HG03432 (cell line): ENCODE data around the gene IRF2BPL.

Experiments
- ATAC-seq: cut with Tn5 transposase; IDR thresholded peaks from one replicate; pipeline ENCODE4 v1.9.1; 2021; ENCODE audit warnings: mild to moderate bottlenecking, moderate library complexity; ENCODE audit not compliant: unreplicated experiment

IRF2BPL gene

DNA sequence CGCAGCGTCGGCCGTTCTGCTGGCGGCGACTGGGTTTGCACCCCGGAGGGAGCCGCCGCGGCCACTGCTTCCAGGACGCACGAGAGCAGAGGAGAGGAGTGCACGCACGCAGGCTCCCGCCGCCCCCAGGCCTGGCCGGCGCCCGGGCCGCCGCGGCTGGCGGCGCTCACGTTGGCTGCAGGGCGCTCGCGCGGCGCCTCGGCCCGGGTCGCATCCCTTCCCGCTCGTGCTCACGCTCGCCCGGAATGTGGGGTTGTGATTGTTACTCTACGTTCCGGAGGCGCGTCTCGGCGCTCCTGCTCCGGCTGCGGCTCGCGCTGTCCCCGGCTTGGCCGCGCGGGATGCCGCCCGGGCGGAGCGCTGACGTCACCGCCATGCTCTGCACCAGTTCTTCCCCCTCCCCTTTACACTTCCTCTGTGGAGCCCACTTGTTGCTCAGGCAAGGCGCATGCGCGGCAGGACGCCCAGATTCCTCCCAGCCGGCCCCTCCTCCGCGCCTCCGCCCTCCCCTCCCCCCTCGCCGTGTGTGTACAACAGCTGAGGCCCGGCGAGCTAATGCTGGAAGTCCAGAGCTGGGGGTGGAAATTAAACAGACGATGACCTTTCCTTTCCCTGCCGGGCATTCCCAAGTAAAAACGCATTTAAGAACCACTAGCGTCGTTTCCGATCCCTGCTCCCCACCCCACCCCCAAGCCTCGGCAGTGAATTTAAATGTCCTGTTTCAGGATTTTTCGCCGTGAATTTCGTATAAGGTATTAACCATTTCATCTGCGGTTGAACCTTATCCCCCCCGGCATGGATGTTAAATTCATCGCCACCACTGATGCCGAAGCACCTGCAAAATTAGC, at the start of gene IRF2BPL:
Gene IRF2BPL (minus strand): TSS at position 325 of the 848 bp plus-strand sequence. CDS start 916 bp downstream, outside the sequence.
- peak; percentile 77 for ATAC-seq

DNA sequence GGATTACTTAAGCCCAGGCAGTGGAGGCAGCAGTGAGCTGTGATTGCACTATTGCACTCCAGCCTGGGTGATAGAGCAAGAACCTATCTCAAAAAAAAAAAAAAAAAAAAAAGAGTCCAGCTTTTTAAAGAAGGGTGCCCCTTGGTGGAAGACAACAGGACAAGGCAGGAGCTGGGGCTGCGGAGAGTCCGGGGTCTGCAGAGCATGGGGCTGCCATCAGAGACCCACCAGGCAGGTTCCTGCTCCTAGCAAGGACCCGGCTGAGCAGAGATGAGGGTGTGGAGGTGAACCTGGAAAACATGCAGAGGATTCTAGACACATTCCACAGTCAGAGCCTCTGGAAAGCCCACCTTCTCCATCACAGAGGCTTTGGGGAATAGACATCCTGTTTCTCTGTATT, 48.5 kb upstream of the IRF2BPL start:
- ATAC-seq, result no peak

DNA sequence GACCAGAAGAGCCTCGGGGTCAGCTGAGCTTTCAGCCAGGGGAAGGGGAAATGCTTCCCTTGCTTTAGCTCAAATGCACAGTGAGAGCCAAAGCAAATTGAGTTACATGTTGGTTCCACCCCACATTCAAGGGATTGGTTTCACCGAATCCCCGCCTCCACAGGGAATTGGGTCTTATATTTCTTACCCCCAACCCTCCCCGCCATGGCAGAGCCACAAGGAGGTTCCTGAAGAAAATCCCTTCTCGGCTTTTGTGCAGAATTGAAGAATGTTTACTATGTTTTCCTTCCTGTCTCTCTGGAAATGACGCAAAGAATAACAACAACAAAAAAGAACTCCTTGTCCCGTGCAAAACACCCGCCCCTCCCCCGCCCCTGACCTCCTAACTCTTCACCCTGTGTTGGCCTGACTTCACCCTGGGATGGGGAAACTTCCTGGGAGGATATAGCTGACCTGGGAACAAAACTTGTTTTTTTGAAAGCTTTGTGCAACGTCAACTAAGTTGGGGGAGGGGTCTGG, 47.7 kb upstream of the IRF2BPL start:
- no peak for ATAC-seq

DNA sequence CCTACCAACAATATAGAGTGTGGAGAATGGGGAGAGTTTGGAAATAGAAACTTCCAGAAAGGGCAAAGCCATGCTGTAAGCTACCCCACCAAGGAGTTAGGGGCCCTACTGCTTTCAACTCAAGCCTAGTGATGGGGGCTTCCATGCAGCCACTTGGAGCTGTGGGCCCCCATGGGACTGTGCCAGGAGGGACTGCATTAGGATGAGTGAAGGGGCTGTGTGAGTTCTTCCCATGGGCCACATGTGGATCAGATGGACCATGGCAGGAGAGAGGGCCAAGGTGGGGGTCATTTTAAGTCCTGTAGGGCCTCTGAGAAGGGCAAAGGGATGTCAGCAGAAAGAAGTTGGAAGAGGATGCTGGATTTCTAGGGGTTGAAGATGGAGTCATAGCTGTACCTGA, 46.5 kb upstream of the IRF2BPL start:
- ATAC-seq, result no peak

DNA sequence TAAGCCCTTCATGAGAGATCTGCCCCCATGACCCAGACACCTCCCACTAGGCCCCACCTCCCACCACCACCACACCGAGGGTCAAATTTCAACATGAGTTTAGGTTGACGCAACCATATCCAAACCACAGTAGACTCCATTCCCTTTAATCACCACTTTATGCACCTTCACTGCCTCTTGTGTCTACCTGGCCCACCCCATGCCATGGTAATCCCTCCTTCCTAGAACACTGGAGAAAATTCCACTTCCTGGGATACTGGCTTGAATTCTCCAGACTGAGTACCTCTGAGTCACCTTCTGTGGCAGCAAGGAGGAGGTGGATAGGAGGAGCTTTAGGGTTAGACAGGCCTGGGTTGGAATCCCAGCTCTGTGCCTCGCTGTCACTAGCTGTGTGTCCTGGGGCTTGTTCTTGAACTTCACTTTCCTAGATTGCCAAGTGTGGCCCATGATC, 43.5 kb upstream of the IRF2BPL start:
- no peak for ATAC-seq

- ATAC-seq, result no peak
Measured at GRCh38 chr14:77069551-77069950, 41.0 kb upstream of the IRF2BPL start.

DNA sequence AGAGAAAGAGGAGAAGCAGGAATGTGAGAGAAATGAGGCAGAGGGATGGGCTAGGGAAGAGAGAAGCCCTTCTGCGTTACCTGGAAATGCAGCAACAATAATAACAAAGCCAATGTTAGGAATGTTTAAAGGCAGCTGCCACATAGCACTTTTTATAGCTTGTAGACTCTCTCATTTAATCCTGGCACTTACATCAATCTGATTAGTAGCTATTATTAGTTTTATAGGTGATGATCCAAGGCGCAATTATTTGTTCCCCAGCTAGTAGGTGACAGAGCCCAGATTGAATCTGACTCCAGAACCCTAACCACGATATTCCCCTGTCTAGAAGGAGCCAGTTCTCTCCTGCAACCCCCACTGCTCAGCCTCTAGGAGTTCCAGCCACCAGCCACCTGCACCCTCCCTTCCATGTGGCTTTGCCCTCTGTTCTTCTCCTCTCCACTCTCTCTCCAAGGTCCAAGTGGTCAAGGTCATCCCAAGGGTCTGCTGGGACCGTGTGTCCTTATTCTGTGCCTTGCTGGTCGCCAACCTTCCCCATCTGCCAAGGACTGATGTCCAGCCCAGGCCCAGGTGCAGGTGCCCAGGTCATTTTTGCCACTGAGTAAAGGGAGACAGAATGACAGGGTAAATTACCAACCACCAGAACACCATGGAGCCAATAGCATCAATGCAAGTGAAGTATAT, 40.2 kb upstream of the IRF2BPL start:
- ATAC-seq, result no peak

DNA sequence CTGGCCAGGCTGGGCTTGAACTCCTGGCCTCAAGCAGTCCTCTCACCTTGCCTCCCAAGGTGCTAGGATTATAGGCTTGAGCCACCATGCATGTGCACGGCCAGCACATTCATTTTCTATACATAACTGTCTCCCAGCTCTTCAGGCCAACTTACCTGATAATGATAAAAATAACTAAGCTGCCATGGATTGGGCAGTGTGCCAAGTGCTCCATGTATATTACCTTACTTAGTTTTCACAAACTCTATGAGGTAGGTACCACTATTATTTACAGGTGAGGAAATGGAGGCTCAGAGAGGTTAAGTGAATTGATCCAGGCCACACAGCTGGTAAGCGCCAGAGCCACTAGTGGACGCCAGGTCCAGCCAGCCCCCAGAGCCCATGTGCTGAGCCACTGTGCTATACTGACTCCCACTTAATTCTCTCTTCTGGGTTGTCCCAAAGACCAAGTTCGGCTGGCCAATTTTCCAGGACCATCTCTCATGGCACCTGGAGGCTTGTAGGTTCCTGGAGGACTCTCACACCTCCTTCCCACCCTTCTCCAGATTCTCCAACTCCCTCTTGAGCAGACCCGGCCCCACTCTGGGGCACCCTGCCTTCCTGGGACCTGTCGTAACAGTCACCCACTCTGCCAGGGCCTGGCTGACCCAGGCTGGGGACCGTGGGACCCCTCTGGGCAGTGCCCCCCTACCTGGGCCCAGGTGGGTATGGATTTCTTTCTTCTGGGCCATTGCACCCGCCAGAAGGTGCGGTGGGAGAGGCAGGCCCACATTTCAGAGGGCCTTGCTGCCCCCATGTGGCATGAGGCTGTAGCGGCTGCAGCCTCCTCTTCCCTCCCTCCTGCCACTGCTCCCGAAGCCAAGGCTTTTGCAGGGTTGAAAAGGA, 39.4 kb upstream of the IRF2BPL start:
- no peak for ATAC-seq

DNA sequence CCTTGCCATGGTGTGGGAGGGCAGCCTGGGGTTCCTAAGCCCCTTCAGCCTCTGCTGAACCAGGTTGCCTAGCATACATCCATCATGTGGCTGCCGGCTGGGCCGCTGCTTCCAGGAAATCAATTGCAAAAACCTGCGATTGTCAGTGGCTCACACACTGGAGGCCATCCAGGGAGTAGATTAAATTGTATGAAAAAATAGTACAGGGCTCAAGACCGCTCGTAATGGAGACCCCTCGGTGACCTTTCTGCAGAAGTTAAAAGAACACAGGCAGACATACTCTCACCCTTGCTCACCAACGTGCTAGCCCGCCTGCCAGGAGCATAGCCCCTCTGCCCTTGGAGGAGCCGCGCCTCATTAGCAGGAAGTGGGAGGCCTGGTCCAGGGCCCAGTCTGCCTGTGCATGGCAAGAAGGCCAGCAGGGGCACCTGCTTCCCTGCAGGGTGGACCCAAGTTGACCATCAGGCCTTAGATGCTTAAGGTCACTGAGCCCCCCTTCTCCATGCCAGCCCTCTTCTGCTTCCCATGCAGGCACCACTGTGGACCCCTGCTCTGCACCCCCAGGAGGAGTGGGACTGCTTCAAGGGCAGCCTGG, 38.2 kb upstream of the IRF2BPL start:
- ATAC-seq, result no peak

DNA sequence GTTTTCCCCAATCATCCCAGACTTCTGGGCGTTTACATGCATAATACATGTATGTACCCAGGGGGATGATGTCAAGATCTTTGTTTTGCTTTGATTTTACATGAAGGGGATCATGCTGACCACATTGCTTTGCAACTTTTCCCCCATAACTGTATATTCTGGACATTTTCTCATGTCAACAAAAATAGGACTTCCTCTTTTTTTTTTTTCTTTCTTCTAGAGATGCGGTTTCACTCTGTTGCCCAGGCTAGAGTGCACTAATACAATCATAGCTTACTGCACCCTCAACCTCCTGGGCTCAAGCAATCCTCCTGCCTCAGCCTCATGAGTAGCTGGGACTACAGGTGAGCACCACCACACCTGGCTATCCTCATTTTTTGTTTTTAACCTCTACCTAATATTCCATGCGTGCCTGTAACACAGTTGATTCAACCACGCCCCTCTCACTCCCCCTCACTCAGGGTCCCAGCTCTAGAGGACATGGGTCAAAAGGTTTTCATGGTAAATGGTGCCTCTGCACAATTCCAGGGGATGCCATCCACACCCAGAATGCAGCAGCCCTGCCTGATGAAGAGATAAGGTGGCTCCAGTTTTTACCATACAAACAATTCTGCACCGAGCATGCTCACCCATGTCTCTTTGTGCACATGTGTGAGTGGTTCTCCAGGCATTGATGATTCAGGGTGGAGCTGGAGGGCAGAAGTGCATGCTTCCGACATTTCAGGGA, 37.5 kb upstream of the IRF2BPL start:
- peak; percentile 51 for ATAC-seq

DNA sequence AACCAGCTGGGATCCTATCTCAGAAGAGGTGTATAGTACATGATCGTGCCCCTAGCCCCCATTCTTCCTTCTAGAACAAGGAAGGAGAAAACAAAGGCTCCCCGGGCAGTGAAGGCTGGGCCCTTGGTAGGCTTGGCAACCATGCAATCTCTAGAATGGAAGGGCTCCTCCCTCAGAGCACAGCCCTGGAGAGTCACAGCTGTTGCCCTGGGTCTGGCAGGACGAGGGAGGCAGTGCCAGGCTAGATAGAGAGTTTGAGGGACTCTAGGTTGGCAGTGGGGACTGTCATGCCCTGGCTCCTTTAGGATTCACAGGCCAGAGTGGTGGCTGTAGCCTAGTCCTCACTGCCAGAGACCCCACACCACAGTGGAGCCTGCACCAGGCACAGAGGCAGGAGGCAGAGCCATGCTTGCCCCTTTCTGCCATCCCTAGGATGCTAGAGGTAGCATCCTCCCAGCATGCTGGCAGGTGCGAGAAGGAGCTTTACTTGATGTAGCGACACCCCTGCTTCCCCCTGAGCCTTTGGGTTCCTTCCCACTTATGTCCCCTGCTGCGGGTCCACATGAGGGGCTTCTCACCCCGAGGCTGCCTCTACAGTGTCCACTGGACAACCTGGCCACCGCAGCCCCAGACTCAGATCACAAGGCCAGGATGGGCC, 36.1 kb upstream of the IRF2BPL start:
- ATAC-seq, result no peak

DNA sequence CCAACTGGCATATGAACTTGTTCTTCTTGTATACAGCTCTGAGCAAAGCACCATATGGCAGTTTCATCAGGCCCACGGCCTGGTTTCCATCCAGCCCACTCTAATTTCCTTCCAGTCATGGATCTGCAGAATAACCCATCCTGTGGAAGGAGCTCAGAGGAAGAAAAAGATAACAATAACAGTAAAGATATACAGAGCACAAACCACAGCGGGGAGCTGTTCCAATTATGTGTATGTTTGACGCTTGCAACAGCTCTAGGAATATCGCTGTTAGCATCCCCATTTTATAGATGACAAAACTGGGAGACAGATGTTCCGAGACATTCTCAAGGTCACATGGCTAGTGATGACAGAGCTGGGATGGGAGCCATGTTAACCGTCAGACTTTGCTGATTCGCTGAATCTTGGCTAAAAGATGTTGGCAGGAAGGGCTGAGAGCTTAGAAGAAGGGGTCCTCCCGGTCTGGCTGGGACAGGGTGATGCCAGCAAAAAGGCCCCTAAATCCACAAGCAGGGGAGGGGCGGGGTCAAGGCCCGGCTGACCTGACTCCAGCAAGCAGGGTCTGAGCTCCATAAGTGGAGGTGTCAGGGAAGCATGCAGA, 35.2 kb upstream of the IRF2BPL start:
- ATAC-seq, result no peak

DNA sequence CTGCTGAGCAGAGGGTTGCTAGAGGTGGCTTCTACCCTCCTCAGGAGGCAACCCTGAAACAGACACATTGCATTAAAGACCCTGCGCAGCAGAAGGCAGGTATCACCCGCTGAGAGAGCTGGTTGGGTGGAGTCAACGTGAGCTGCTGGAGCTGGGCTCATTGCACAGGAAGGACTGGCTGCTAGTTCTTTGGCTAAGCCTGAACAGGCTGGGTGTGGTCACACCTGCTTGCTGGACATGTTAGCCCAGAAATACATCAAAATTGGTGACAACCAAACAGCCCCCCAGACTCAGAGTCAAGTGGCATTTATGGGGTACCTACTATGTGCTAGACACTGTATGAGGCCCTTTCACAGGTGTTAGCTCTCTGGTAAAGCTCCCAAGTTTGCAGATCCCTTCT, 33.8 kb upstream of the IRF2BPL start:
- ATAC-seq, result no peak

DNA sequence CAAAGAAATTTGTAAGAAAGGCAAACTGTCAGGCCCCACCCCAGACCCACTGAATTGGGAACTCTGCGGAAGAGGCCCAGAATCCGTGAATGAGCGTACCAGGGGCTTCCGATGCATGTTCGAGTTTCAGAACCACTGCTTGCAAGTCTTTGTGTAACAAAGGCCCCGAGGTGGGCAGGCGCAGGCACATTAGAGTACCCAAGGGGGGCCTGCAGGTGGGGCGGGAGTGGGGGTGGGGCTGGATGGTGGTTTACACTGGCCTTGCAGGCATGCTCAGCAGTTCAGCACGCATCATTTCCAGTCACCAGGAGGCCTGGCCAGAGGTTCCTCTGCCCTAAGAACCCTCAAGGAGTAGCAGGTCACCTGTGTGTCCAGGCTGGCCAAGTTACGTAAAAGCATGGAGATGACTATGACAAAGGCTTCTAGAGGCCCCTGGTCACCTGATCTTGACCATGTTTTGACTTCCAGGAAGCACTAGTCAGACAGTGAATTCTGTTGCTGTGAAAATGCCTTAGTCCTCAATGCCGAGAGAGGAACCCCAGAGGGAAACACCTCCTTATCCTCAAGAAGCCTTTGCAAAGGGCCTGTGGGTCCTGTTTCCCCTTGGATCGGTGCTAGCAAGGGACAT, 33.2 kb upstream of the IRF2BPL start:
- no peak for ATAC-seq

- ATAC-seq, result no peak
Measured at GRCh38 chr14:77059276-77059915, 30.9 kb upstream of the IRF2BPL start.

DNA sequence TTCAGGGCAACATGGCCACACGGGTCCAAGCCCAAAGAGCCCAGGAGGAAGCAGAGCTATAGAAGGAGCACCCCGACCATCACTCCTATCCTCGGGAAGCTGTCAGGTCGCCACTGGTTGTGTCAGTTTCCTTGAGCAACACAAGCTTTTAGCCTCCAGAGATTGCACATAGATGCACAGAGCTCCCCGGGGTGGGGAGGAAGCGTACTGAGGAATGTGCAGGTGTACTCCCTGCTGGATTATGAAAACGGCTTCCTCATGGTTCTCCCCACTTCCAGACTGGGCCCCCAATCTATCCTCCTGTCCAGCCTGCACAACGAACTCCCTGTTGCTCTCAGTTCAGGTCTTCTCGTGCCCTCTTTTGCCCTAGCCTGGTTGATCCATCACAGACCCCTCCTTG, 30.3 kb upstream of the IRF2BPL start:
- no peak for ATAC-seq

DNA sequence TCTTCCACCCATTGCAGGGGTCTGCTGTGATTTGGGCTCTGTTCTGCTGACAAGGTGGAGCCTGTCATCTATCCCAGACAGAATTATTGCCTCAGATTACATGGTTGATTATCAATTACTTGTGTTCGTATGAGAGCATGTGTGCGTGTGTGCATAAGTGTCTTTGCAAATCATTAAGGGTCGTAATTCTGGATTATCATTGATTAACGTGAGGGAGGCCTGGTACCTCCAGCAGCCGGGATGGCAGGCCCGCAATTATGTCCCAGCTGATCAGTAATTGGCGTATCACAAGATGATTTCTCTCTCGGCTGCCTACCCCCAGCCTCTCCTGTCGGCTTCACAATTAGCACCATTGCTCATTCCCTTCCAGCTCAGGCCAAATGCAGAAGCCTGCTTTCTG, 29.6 kb upstream of the IRF2BPL start:
- ATAC-seq, result no peak

- ATAC-seq, result no peak
Measured at GRCh38 chr14:77055981-77056380, 27.5 kb upstream of the IRF2BPL start.
